Esophagus muscularis mucosa (tissue), 4 donors: ENCODE measurements around the gene TPX2.

ENCODE experiments used
- CTCF ChIP-seq, 3 experiments: fragments of 200-600 bp in 2 of 3; fragments of 450-650 bp in 1 of 3; sonication (generic) in 2 of 3; IDR thresholded peaks; one replicate each; pipeline ENCODE4 v1.5.1; 2017 to 2019; ENCODE audit warnings: antibody characterized with exemption in 3 of 3, mild to moderate bottlenecking in 2 of 3, moderate library complexity in 1 of 3
- EP300 ChIP-seq: sonication (generic); formaldehyde crosslinking; IDR thresholded peaks from one replicate; pipeline ENCODE4 v1.6.1; 2017; ENCODE audit warnings: antibody characterized with exemption
- POLR2A ChIP-seq: fragments of 450-650 bp; IDR thresholded peaks from one replicate; pipeline ENCODE4 v1.6.1; 2017; ENCODE audit warnings: antibody characterized with exemption, moderate library complexity, mild to moderate bottlenecking, low read depth
- POLR2AphosphoS5 ChIP-seq, 2 donors: sonication (generic); formaldehyde crosslinking; IDR thresholded peaks; one replicate each; pipeline ENCODE4 v1.6.1; 2017; ENCODE audit warnings: antibody characterized with exemption in 2 of 2

GRCh38 chr20:31769681-31770080 is 30.6 kb downstream of the TPX2 start:
- TF ChIP-seq CTCF (IDR thresholded peaks at IDR 0.05), result no peak
- no peak for TF ChIP-seq EP300
- TF ChIP-seq POLR2A, result no peak
- TF ChIP-seq POLR2AphosphoS5 (IDR thresholded peaks at IDR 0.05), result no peak
